ENCODE data around the gene INPP4B.

The INPP4B gene

GRCh38 chr4:142567620-142568451, 278.3 kb downstream of the INPP4B start:
- peak in 1 of 5 donors; percentile 63 for DNase-seq

GRCh38 chr4:142567199-142567598, 278.9 kb downstream of the INPP4B start:
- DNase-seq: peak in 4 of 5 donors; percentile 26 to 87 (median 50)

- DNase-seq: peak in 1 of 5 donors; percentile 54
Observed at GRCh38 chr4:142566777-142567176, 279.3 kb downstream of the INPP4B start.

GRCh38 chr4:142566243-142566642, 279.9 kb downstream of the INPP4B start:
- DNase-seq: no peak

- peak in 2 of 5 donors; percentile 18 to 87 for DNase-seq
Observed at GRCh38 chr4:142565771-142566170, 280.3 kb downstream of the INPP4B start.

- no peak for DNase-seq
Observed at GRCh38 chr4:142563682-142564291, 282.3 kb downstream of the INPP4B start.

GRCh38 chr4:142559986-142560385, 286.1 kb downstream of the INPP4B start:
- no peak for DNase-seq

GRCh38 chr4:142558851-142559250, 287.2 kb downstream of the INPP4B start:
- DNase-seq: no peak

- no peak for DNase-seq
Observed at GRCh38 chr4:142557239-142557801, 288.8 kb downstream of the INPP4B start.

GRCh38 chr4:142556570-142557238, 289.4 kb downstream of the INPP4B start:
- DNase-seq: peak in 1 of 5 donors; percentile 45

- no peak for DNase-seq
Observed at GRCh38 chr4:142556048-142556447, 290.1 kb downstream of the INPP4B start.

- DNase-seq: no peak
Observed at GRCh38 chr4:142554412-142554811, 291.7 kb downstream of the INPP4B start.

GRCh38 chr4:142551517-142552305, 294.4 kb downstream of the INPP4B start:
- DNase-seq: no peak

GRCh38 chr4:142550965-142551364, 295.1 kb downstream of the INPP4B start:
- DNase-seq: no peak

GRCh38 chr4:142549726-142550463, 296.2 kb downstream of the INPP4B start:
- DNase-seq: peak in 1 of 5 donors; percentile 56

- DNase-seq: no peak
Observed at GRCh38 chr4:142549248-142549647, 296.9 kb downstream of the INPP4B start.

- no peak for DNase-seq
Observed at GRCh38 chr4:142548491-142548890, 297.6 kb downstream of the INPP4B start.

- no peak for DNase-seq
Observed at GRCh38 chr4:142547974-142548373, 298.1 kb downstream of the INPP4B start.

- DNase-seq: no peak
Observed at GRCh38 chr4:142544594-142544993, 301.5 kb downstream of the INPP4B start.

GRCh38 chr4:142544039-142544438, 302.1 kb downstream of the INPP4B start:
- peak in 1 of 5 donors; percentile 26 for DNase-seq

GRCh38 chr4:142540483-142540804, 305.7 kb downstream of the INPP4B start:
- no peak for DNase-seq
